HCT116 (cell line): ENCODE data around the gene UCHL5. TPM values are rescaled to one million over a fixed set of nuclear protein-coding genes. Genes with fewer than 3 reads are reported as not detected.

Source experiments
- ATAC-seq: fragments of 200-7000 bp; cut with Tn5 transposase; 2 replicates; pipeline ENCODE4 v1.9.1; 2020; ENCODE audit warnings: mild to moderate bottlenecking, moderate library complexity
- BruUV-seq: library from RNA; stranded (reverse); fragments of 400-500 nt; replicated peaks from 2 replicates; lab custom pipeline; 2021; lab: Mats Ljungman, UMichigan
- CTCF ChIA-PET: fragments of 300-600 bp; sonication (Branson Sonifier 250); formaldehyde crosslinking; loops from one replicate; lab custom pipeline; 2021; ENCODE audit warnings: antibody characterized with exemption; lab: Charles Lee
- POLR2A ChIA-PET: fragments of 300-600, 350-600 bp; sonication (Branson Sonifier 250); formaldehyde crosslinking; loops from one replicate; lab custom pipeline; 2021; ENCODE audit warnings: antibody characterized with exemption; lab: Charles Lee
- RAD21 ChIA-PET, 2 experiments: fragments of 300-600 bp; sonication (Branson Sonifier 250); formaldehyde crosslinking; loops; one replicate each; lab custom pipeline; 2023; ENCODE audit warnings: low total read pairs in 2 of 2; ENCODE audit not compliant: uncharacterized antibody in 2 of 2, unreplicated experiment in 2 of 2, low non-redundant PET in 1 of 2; lab: Charles Lee
- DNase-seq: peaks from one replicate; pipeline ENCODE4 v3.0.0-alpha.2; 2010; ENCODE audit warnings: low read depth, low spot score
- H2AFZ ChIP-seq: fragments of 200-600 bp; shearing (Covaris generic), sonication (generic); 2 replicates; pipeline ENCODE4 v1.6.1; 2017; ENCODE audit warnings: low read depth, mixed run types, mixed read lengths, antibody characterized with exemption, low read length; ENCODE audit not compliant: poor library complexity, severe bottlenecking
- H3K27ac ChIP-seq: 2 replicates; pipeline ENCODE4 v1.5.1; 2012; ENCODE audit warnings: low read depth, low read length
- H3K27me3 ChIP-seq: fragments of 200-600 bp; sonication (generic); 2 replicates; pipeline ENCODE4 v1.6.1; 2016; ENCODE audit warnings: mixed run types, low read length, mixed read lengths; ENCODE audit not compliant: insufficient read depth
- H3K36me3 ChIP-seq, 2 experiments: fragments of 200-500 bp in 1 of 2; fragments of 200-600 bp in 1 of 2; sonication (Bioruptor generic) in 1 of 2; sonication (generic) in 1 of 2; 2 replicates each; pipeline versions ENCODE4 v1.5.1 to v1.6.1; 2014 to 2016; ENCODE audit warnings: low read length in 2 of 2, inconsistent platforms in 1 of 2, mixed read lengths in 1 of 2, mixed run types in 1 of 2; ENCODE audit not compliant: insufficient read depth in 2 of 2, control insufficient read depth in 1 of 2
- H3K4me1 ChIP-seq, 2 experiments: fragments of 200-600 bp in 1 of 2; sonication (generic) in 1 of 2; 2 replicates each; pipeline versions ENCODE4 v1.5.1 to v1.6.1; 2012 to 2017; ENCODE audit warnings: low read length in 2 of 2, inconsistent platforms in 1 of 2, mild to moderate bottlenecking in 1 of 2, mixed read lengths in 1 of 2, mixed run types in 1 of 2, moderate library complexity in 1 of 2; ENCODE audit not compliant: insufficient read depth in 2 of 2, control insufficient read depth in 1 of 2
- H3K4me2 ChIP-seq: fragments of 200-600 bp; sonication (generic); 2 replicates; pipeline ENCODE4 v1.6.1; 2017; ENCODE audit warnings: mixed run types, low read length, mixed read lengths
- H3K4me3 ChIP-seq, 2 experiments: fragments of 200-600 bp in 1 of 2; sonication (generic) in 1 of 2; replicated peaks in 1 of 2; 2 replicates each; pipeline ENCODE4 v1.5.1; 2011 to 2016; ENCODE audit warnings: low read length in 2 of 2, control low read depth in 1 of 2, low read depth in 1 of 2, mild to moderate bottlenecking in 1 of 2, mixed read lengths in 1 of 2, mixed run types in 1 of 2
- H3K79me2 ChIP-seq: fragments of 200-600 bp; sonication (generic); 2 replicates; pipeline ENCODE4 v1.6.1; 2017; ENCODE audit warnings: mild to moderate bottlenecking, mixed run types, low read length, moderate library complexity, mixed read lengths; ENCODE audit not compliant: insufficient read depth
- H3K9ac ChIP-seq: fragments of 200-600 bp; sonication (generic); 2 replicates; pipeline ENCODE4 v1.6.1; 2016; ENCODE audit warnings: low read length, mixed read lengths
- H3K9me2 ChIP-seq: fragments of 200-600 bp; sonication (generic), shearing (Covaris generic); 2 replicates; pipeline ENCODE4 v1.6.1; 2017; ENCODE audit warnings: mixed run types, mild to moderate bottlenecking, moderate library complexity; ENCODE audit not compliant: insufficient read depth
- H3K9me3 ChIP-seq, 2 experiments: fragments of 200-500 bp in 1 of 2; fragments of 200-600 bp in 1 of 2; sonication (Bioruptor generic) in 1 of 2; sonication (generic) in 1 of 2; 2 replicates each; pipeline ENCODE4 v1.6.1; 2014 to 2017; ENCODE audit warnings: low read length in 2 of 2, mixed read lengths in 2 of 2, inconsistent platforms in 1 of 2, low read depth in 1 of 2, mild to moderate bottlenecking in 1 of 2, mixed run types in 1 of 2, moderate library complexity in 1 of 2; ENCODE audit not compliant: control insufficient read depth in 1 of 2, insufficient read depth in 1 of 2
- H4K20me1 ChIP-seq: fragments of 200-600 bp; sonication (generic), shearing (Covaris generic); 2 replicates; pipeline ENCODE4 v1.6.1; 2017; ENCODE audit warnings: mixed run types, mild to moderate bottlenecking, moderate library complexity; ENCODE audit not compliant: insufficient read depth
- CTCF ChIP-seq, 3 experiments: fragments of 200-600 bp in 1 of 3; sonication (generic) in 1 of 3; IDR thresholded peaks in 2 of 3; conservative IDR thresholded peaks in 1 of 3; 2 replicates each; pipeline ENCODE4 v1.5.1; 2012 to 2017; ENCODE audit warnings: low read depth in 2 of 3, low read length in 2 of 3, antibody characterized with exemption in 1 of 3, borderline replicate concordance in 1 of 3, control low read depth in 1 of 3, mild to moderate bottlenecking in 1 of 3, mixed read lengths in 1 of 3, mixed run types in 1 of 3, moderate library complexity in 1 of 3; ENCODE audit not compliant: insufficient read depth in 1 of 3
- POLR2A ChIP-seq: IDR thresholded peaks from 2 replicates; pipeline ENCODE4 v1.7.0; 2011; ENCODE audit warnings: borderline replicate concordance; ENCODE audit not compliant: insufficient read depth, insufficient read length; ENCODE audit errors: extremely low read depth
- RAD21 ChIP-seq: IDR thresholded peaks from 2 replicates; pipeline ENCODE4 v1.6.1; 2012; ENCODE audit warnings: low read depth, mild to moderate bottlenecking
- ZNF274 ChIP-seq: fragments of 200-500 bp; sonication (Bioruptor generic); IDR thresholded peaks from 2 replicates; pipeline ENCODE4 v1.6.1; 2014; ENCODE audit warnings: mild to moderate bottlenecking, low read depth, low read length, inconsistent platforms
- intact Hi-C: fragments of 100-400 bp; cut with micrococcal nuclease; formaldehyde crosslinking; loops from 2 replicates; pipeline ENCODE4 v1.10.0; 2022
- total RNA-seq: library from RNA; stranded (reverse); gene quantifications from one replicate; pipeline ENCODE4 v1.2.1, GENCODE V29; 2021; ENCODE audit not compliant: unreplicated experiment

Gene UCHL5
- total RNA-seq, 1 experiment from 2014 or later = 75.8 TPM

- Histone ChIP-seq H3K9me2 (no peaks in the 10 kb centered on the region), H3K9me3 (no peaks in the 10 kb centered on the region), H3K9ac (no peak overlapping the region), H3K4me3 (no peak overlapping the region), H3K27me3 (no peaks in the 10 kb centered on the region), H3K36me3 (peaks cover 0 to 13% of the 10 kb centered on the region in 2 experiments; a peak in 1 of 4 replicates), H3K79me2 (peaks cover 73% of the 10 kb centered on the region), H3K4me2 (no peak overlapping the region), H4K20me1 (peaks cover 13% of the 10 kb centered on the region; the same call in 1 of the 2 replicates), H2AFZ (no peak overlapping the region), H3K4me1 (no peaks in the 10 kb centered on the region), H3K27ac (no peak overlapping the region)
- intact Hi-C loops = loop anchor here (1.0 kb wide), 1 partner anchor 557 kb away; no protein-coding TSS in a partner anchor
- ATAC-seq = peak; percentile 61
- CTCF ChIA-PET = interaction anchor here (1.1 to 1.6 kb wide), 3 partner anchors 9 to 554 kb away, joined by 5 to 11 read pairs (median 5); no protein-coding TSS in a partner anchor
- POLR2A ChIA-PET = no interaction called here
- no peak for DNase-seq
- RAD21 ChIA-PET = no interaction called here
- peak; percentile 24 to 62 (median 41); a peak in 5 of 6 replicates for TF ChIP-seq CTCF (IDR thresholded peaks at IDR 0.05 in 2 of 3, conservative IDR thresholded peaks at IDR 0.05 in 1 of 3; ENCODE audit: borderline replicate concordance in 1 of 3, insufficient read depth in 1 of 3, low read depth in 2 of 3, low read length in 2 of 3)
- peak; percentile 59 for TF ChIP-seq RAD21
- no peak for TF ChIP-seq ZNF274
- BruUV-seq = no TSS peak
Measured at GRCh38 chr1:193031431-193031830, 27.7 kb downstream of the UCHL5 start.

DNA sequence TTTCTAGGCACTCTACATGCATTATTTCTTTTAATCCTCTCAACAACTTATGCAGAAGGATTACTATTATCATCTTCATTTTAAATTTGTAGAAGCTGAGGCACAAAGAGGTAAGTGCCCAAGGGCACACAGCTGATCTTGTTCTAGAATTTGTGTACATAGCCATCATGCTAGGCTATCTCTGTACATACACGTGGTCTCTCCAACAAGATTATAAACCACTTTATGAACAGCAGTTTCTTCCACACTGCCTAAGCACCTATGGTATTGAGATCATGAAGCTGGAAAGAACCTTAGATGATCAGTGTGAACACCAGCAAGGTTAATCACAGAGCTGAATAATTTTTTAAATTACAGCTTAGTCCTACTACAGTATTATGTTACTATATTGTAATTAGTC is 28.9 kb downstream of the UCHL5 start:
- Histone ChIP-seq H3K4me2 (no peak overlapping the region), H3K36me3 (peaks cover 0 to 16% of the 10 kb centered on the region in 2 experiments; a peak in 1 of 4 replicates), H3K27ac (no peak overlapping the region), H3K9me3 (no peaks in the 10 kb centered on the region), H3K79me2 (peaks cover 70% of the 10 kb centered on the region), H3K9ac (no peak overlapping the region), H3K4me3 (no peak overlapping the region), H3K27me3 (no peaks in the 10 kb centered on the region), H2AFZ (no peak overlapping the region), H3K9me2 (no peaks in the 10 kb centered on the region), H4K20me1 (peaks cover 12% of the 10 kb centered on the region; the same call in 1 of the 2 replicates), H3K4me1 (no peaks in the 10 kb centered on the region)
- TF ChIP-seq POLR2A = no peak
- DNase-seq = no peak
- POLR2A ChIA-PET = interaction anchor here (0.6 to 1.0 kb wide), 3 partner anchors 29 to 222 kb away, joined by 3 read pairs; partner anchors contain the start of genes RGS2, RO60 and UCHL5
- no TSS peak for BruUV-seq
- CTCF ChIA-PET = interaction anchor here (0.6 to 2.0 kb wide), 7 partner anchors 9 to 556 kb away, joined by 3 to 10 read pairs (median 5); no protein-coding TSS in a partner anchor
- no peak for ATAC-seq
- intact Hi-C loops = no loop called here
- RAD21 ChIA-PET = no interaction called here
